ENCODE measurements around the gene CASS4.

DNA sequence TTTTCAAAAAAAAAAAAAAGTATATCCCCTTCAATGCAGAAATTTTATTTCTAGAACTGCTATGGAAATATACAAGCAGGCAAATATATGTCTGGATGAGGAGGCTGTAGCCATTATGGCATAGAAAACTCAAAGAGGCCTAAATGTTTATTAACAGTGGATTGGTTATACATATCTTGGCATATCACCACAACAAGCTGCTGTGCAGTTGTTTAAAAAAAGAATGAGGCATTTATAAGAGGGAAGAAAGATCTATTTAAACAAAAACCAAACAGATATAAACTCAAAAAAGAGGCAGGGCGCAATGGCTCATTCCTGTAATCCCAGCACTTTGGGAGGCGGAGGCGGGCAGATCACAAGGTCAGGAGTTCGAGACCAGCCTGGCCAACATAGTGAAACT, 26.2 kb downstream of the CASS4 start:
- TF ChIP-seq, protein P1, sequence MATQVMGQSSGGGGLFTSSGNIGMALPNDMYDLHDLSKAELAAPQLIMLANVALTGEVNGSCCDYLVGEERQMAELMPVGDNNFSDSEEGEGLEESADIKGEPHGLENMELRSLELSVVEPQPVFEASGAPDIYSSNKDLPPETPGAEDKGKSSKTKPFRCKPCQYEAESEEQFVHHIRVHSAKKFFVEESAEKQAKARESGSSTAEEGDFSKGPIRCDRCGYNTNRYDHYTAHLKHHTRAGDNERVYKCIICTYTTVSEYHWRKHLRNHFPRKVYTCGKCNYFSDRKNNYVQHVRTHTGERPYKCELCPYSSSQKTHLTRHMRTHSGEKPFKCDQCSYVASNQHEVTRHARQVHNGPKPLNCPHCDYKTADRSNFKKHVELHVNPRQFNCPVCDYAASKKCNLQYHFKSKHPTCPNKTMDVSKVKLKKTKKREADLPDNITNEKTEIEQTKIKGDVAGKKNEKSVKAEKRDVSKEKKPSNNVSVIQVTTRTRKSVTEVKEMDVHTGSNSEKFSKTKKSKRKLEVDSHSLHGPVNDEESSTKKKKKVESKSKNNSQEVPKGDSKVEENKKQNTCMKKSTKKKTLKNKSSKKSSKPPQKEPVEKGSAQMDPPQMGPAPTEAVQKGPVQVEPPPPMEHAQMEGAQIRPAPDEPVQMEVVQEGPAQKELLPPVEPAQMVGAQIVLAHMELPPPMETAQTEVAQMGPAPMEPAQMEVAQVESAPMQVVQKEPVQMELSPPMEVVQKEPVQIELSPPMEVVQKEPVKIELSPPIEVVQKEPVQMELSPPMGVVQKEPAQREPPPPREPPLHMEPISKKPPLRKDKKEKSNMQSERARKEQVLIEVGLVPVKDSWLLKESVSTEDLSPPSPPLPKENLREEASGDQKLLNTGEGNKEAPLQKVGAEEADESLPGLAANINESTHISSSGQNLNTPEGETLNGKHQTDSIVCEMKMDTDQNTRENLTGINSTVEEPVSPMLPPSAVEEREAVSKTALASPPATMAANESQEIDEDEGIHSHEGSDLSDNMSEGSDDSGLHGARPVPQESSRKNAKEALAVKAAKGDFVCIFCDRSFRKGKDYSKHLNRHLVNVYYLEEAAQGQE (IDR thresholded peaks at IDR 0.05; ENCODE audit: borderline replicate concordance): no peak
- TF ChIP-seq, protein P1 (CRISPR knock-in tag; IDR thresholded peaks at IDR 0.05; ENCODE audit: low read depth): no peak
- TF ChIP-seq CBFB (CRISPR knock-in tag; IDR thresholded peaks at IDR 0.05): no peak
- TF ChIP-seq, protein P2, sequence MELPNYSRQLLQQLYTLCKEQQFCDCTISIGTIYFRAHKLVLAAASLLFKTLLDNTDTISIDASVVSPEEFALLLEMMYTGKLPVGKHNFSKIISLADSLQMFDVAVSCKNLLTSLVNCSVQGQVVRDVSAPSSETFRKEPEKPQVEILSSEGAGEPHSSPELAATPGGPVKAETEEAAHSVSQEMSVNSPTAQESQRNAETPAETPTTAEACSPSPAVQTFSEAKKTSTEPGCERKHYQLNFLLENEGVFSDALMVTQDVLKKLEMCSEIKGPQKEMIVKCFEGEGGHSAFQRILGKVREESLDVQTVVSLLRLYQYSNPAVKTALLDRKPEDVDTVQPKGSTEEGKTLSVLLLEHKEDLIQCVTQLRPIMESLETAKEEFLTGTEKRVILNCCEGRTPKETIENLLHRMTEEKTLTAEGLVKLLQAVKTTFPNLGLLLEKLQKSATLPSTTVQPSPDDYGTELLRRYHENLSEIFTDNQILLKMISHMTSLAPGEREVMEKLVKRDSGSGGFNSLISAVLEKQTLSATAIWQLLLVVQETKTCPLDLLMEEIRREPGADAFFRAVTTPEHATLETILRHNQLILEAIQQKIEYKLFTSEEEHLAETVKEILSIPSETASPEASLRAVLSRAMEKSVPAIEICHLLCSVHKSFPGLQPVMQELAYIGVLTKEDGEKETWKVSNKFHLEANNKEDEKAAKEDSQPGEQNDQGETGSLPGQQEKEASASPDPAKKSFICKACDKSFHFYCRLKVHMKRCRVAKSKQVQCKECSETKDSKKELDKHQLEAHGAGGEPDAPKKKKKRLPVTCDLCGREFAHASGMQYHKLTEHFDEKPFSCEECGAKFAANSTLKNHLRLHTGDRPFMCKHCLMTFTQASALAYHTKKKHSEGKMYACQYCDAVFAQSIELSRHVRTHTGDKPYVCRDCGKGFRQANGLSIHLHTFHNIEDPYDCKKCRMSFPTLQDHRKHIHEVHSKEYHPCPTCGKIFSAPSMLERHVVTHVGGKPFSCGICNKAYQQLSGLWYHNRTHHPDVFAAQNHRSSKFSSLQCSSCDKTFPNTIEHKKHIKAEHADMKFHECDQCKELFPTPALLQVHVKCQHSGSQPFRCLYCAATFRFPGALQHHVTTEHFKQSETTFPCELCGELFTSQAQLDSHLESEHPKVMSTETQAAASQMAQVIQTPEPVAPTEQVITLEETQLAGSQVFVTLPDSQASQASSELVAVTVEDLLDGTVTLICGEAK (IDR thresholded peaks at IDR 0.05): no peak
- TF ChIP-seq, protein P2 (CRISPR knock-in tag; IDR thresholded peaks at IDR 0.05): no peak
- no peak for TF ChIP-seq ZBTB8A (IDR thresholded peaks at IDR 0.05; ENCODE audit: partially characterized antibody)
- TF ChIP-seq SREBF2 (CRISPR knock-in tag; IDR thresholded peaks at IDR 0.05): no peak
- TF ChIP-seq EP300 (IDR thresholded peaks at IDR 0.05; ENCODE audit: low read length): no peak
- no peak for TF ChIP-seq ARNT (IDR thresholded peaks at IDR 0.05)
- TF ChIP-seq NR4A1 (CRISPR knock-in tag; IDR thresholded peaks at IDR 0.05): no peak
- TF ChIP-seq NR4A1 (tag; IDR thresholded peaks at IDR 0.05): no peak
- TF ChIP-seq BRF1 (IDR thresholded peaks at IDR 0.05; ENCODE audit: borderline replicate concordance, extremely low read depth, insufficient read length): no peak
- TF ChIP-seq, protein P3, sequence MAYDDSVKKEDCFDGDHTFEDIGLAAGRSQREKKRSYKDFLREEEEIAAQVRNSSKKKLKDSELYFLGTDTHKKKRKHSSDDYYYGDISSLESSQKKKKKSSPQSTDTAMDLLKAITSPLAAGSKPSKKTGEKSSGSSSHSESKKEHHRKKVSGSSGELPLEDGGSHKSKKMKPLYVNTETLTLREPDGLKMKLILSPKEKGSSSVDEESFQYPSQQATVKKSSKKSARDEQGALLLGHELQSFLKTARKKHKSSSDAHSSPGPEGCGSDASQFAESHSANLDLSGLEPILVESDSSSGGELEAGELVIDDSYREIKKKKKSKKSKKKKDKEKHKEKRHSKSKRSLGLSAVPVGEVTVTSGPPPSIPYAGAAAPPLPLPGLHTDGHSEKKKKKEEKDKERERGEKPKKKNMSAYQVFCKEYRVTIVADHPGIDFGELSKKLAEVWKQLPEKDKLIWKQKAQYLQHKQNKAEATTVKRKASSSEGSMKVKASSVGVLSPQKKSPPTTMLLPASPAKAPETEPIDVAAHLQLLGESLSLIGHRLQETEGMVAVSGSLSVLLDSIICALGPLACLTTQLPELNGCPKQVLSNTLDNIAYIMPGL (CRISPR knock-in tag; IDR thresholded peaks at IDR 0.05): no peak
- TF ChIP-seq BHLHE40 (IDR thresholded peaks at IDR 0.05; ENCODE audit: low read length): no peak
- no peak for TF ChIP-seq RBM39 (optimal IDR thresholded peaks at IDR 0.05; ENCODE audit: low read depth, low read length)
